Measurements from ENCODE around the gene SAMD11.

DNA sequence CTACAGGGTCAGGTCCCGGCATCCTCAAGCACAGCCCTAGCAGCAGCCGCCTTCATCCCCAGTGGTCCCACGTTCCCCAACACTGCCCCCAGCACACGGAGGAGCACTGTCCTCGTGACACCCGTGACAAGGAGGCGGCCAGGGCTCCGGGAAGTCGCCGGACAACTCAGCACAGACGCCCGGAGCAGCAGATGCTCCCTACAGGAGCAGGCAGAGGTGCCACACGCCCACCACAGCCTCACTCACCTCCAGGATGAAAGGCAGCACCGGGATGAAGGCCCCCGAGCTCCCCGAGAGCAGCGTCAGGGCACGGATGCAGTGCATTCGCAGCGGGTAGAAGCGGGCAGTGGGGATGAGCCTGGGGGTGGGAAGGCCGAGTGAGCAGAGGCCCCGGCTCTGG, 27.2 kb downstream of the SAMD11 start:
- TF ChIP-seq, protein P1, sequence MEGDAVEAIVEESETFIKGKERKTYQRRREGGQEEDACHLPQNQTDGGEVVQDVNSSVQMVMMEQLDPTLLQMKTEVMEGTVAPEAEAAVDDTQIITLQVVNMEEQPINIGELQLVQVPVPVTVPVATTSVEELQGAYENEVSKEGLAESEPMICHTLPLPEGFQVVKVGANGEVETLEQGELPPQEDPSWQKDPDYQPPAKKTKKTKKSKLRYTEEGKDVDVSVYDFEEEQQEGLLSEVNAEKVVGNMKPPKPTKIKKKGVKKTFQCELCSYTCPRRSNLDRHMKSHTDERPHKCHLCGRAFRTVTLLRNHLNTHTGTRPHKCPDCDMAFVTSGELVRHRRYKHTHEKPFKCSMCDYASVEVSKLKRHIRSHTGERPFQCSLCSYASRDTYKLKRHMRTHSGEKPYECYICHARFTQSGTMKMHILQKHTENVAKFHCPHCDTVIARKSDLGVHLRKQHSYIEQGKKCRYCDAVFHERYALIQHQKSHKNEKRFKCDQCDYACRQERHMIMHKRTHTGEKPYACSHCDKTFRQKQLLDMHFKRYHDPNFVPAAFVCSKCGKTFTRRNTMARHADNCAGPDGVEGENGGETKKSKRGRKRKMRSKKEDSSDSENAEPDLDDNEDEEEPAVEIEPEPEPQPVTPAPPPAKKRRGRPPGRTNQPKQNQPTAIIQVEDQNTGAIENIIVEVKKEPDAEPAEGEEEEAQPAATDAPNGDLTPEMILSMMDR (IDR thresholded peaks at IDR 0.05), result no peak
- TF ChIP-seq EZH2 (IDR thresholded peaks at IDR 0.05; ENCODE audit: borderline replicate concordance, insufficient read depth, low read depth, low read length, poor library complexity, severe bottlenecking), result no peak
